Keratinocyte (primary cell): Measurements from ENCODE around the gene PIGN.

Experiments used
- CTCF ChIP-seq, 3 experiments: IDR thresholded peaks in 1 of 3; conservative IDR thresholded peaks in 1 of 3; optimal IDR thresholded peaks in 1 of 3; 2 replicates in 2 of 3; 3 replicates in 1 of 3; pipeline versions ENCODE3 to v1.5.1; 2011; ENCODE audit warnings: low read length in 3 of 3, mild to moderate bottlenecking in 3 of 3, moderate library complexity in 2 of 3, control low read depth in 1 of 3, inconsistent platforms in 1 of 3; ENCODE audit not compliant: insufficient read depth in 2 of 3; ENCODE audit errors: extremely low read depth in 1 of 3
- EZH2 ChIP-seq: IDR thresholded peaks from one replicate; pipeline ENCODE4 v1.6.1; 2012; ENCODE audit warnings: inconsistent platforms, mild to moderate bottlenecking, low read length, moderate library complexity

GRCh38 chr18:62033756-62034155 is 153.1 kb downstream of the PIGN start:
- no peak for TF ChIP-seq EZH2
- TF ChIP-seq CTCF (optimal IDR thresholded peaks at IDR 0.05 in 1 of 3, IDR thresholded peaks at IDR 0.05 in 1 of 3, conservative IDR thresholded peaks at IDR 0.05 in 1 of 3; ENCODE audit: extremely low read depth in 1 of 3, insufficient read depth in 2 of 3, low read length in 3 of 3): no peak
